Measurements from ENCODE around the gene ACACA. TPM values are rescaled to one million over a fixed set of nuclear protein-coding genes. Genes with fewer than 3 reads are reported as not detected.

ACACA gene
- total RNA-seq, 4 donors from 2014 or later, result 30.0 to 69.7 (median 49.9) TPM

GRCh38 chr17:37117373-37118142, 289.1 kb downstream of the ACACA start:
- no peak overlapping the region for H3K27ac ChIP-seq
- no peak for DNase-seq (ENCODE audit: low spot score in 2 of 2)
- WGBS, 2 donors, result 76% methylated on average over 7 of the region's 7 CpGs
- H3K4me3 ChIP-seq, result no peak overlapping the region
- TF ChIP-seq CTCF (IDR thresholded peaks at IDR 0.05) (no peak), POLR2A (IDR thresholded peaks at IDR 0.05) (no peak), EP300 (IDR thresholded peaks at IDR 0.05) (no peak)
- H3K36me3 ChIP-seq, result peaks cover 0 to 51% (median 0%) of the 10 kb centered on the region in 3 donors
- H3K27me3 ChIP-seq, result no peaks in the 10 kb centered on the region
- no peaks in the 10 kb centered on the region for H3K9me3 ChIP-seq
- peaks cover 0 to 4% (median 0%) of the 10 kb centered on the region in 4 donors for H3K4me1 ChIP-seq

- Histone ChIP-seq H3K27me3 (no peaks in the 10 kb centered on the region), H3K36me3 (peaks cover 0 to 51% (median 0%) of the 10 kb centered on the region in 3 donors), H3K4me1 (peaks cover 0 to 4% (median 0%) of the 10 kb centered on the region in 4 donors), H3K9me3 (no peaks in the 10 kb centered on the region), H3K4me3 (no peak overlapping the region), H3K27ac (no peak overlapping the region)
- 70 to 71% methylated on average over 7 of the region's 7 CpGs for WGBS, 2 donors
- no peak for DNase-seq (ENCODE audit: low spot score in 2 of 2)
- TF ChIP-seq CTCF (IDR thresholded peaks at IDR 0.05), result no peak
- TF ChIP-seq EP300 (IDR thresholded peaks at IDR 0.05), result no peak
- no peak for TF ChIP-seq POLR2A (IDR thresholded peaks at IDR 0.05)
Observed at GRCh38 chr17:37116671-37117185, 289.9 kb downstream of the ACACA start.

GRCh38 chr17:37111329-37111728, 295.3 kb downstream of the ACACA start:
- Histone ChIP-seq H3K4me3 (no peak overlapping the region), H3K27me3 (no peaks in the 10 kb centered on the region), H3K4me1 (peaks cover 0 to 7% (median 0%) of the 10 kb centered on the region in 4 donors), H3K36me3 (peaks cover 0 to 59% (median 0%) of the 10 kb centered on the region in 3 donors), H3K27ac (no peak overlapping the region), H3K9me3 (no peaks in the 10 kb centered on the region)
- 86 to 87% methylated on average over 4 of the region's 4 CpGs for WGBS, 2 donors
- TF ChIP-seq EP300 (IDR thresholded peaks at IDR 0.05), result no peak
- TF ChIP-seq CTCF (IDR thresholded peaks at IDR 0.05), result no peak
- TF ChIP-seq POLR2A (IDR thresholded peaks at IDR 0.05), result no peak
- no peak for DNase-seq (ENCODE audit: low spot score in 2 of 2)

- peaks cover 0 to 59% (median 0%) of the 10 kb centered on the region in 3 donors for H3K36me3 ChIP-seq
- DNase-seq (ENCODE audit: low spot score in 2 of 2), result no peak
- peaks cover 0 to 7% (median 0%) of the 10 kb centered on the region in 4 donors for H3K4me1 ChIP-seq
- TF ChIP-seq CTCF (IDR thresholded peaks at IDR 0.05) (no peak), EP300 (IDR thresholded peaks at IDR 0.05) (no peak), POLR2A (IDR thresholded peaks at IDR 0.05) (no peak)
- 90% methylated on average over 4 of the region's 4 CpGs for WGBS, 2 donors
- H3K4me3 ChIP-seq, result no peak overlapping the region
- no peaks in the 10 kb centered on the region for H3K27me3 ChIP-seq
- no peak overlapping the region for H3K27ac ChIP-seq
- H3K9me3 ChIP-seq, result no peaks in the 10 kb centered on the region
Observed at GRCh38 chr17:37110746-37111145, 295.9 kb downstream of the ACACA start.

Measured in tibial nerve (tissue), 4 donors.